Heart left ventricle (tissue), 16 donors: ENCODE measurements around the gene SLC7A6OS. TPM values are rescaled to one million over a fixed set of nuclear protein-coding genes. Genes with fewer than 3 reads are reported as not detected.

Experiments
- ATAC-seq, 4 donors: fragments of 200-7000 bp; cut with Tn5 transposase; one replicate each; pipeline ENCODE4 v1.9.1; 2020 to 2022; ENCODE audit warnings: moderate library complexity in 4 of 4, mild to moderate bottlenecking in 3 of 4, moderate number of reproducible peaks in 1 of 4
- DNase-seq, 5 donors: peaks; one replicate each; pipeline ENCODE4 v3.0.0-alpha.2; 2020
- H3K27ac ChIP-seq, 12 donors: fragments of 200-600 bp; sonication (generic) in 4 of 12; one replicate each; pipeline versions ENCODE4 v1.5.0 to v1.8.0; 2016 to 2022; ENCODE audit warnings: mild to moderate bottlenecking in 2 of 12
- H3K27me3 ChIP-seq, 9 donors: fragments of 200-600 bp; sonication (generic) in 2 of 9; one replicate each; pipeline versions ENCODE4 v1.5.1 to v1.8.0; 2016 to 2022; ENCODE audit warnings: mild to moderate bottlenecking in 3 of 9
- H3K36me3 ChIP-seq, 9 donors: fragments of 200-600 bp; sonication (generic) in 2 of 9; one replicate each; pipeline versions ENCODE4 v1.5.0 to v1.8.0; 2018 to 2022; ENCODE audit warnings: mild to moderate bottlenecking in 2 of 9
- H3K4me1 ChIP-seq, 12 donors: fragments of 200-600 bp; sonication (generic) in 4 of 12; one replicate each; pipeline versions ENCODE4 v1.5.0 to v1.8.0; 2016 to 2022; ENCODE audit warnings: mild to moderate bottlenecking in 3 of 12
- H3K4me3 ChIP-seq, 12 donors: fragments of 200-600 bp; sonication (generic) in 4 of 12; one replicate each; pipeline versions ENCODE4 v1.5.0 to v1.8.0; 2017 to 2022; ENCODE audit warnings: mild to moderate bottlenecking in 9 of 12, moderate library complexity in 4 of 12
- H3K9me3 ChIP-seq, 12 donors: fragments of 200-600 bp; sonication (generic) in 4 of 12; one replicate each; pipeline versions ENCODE4 v1.5.0 to v1.8.0; 2016 to 2022; ENCODE audit warnings: mild to moderate bottlenecking in 1 of 12
- CTCF ChIP-seq, 12 donors: fragments of 200-600 bp; sonication (generic) in 4 of 12; IDR thresholded peaks; one replicate each; pipeline versions ENCODE4 v1.5.0 to v1.8.0; 2018 to 2022; ENCODE audit warnings: antibody characterized with exemption in 12 of 12, mild to moderate bottlenecking in 5 of 12
- POLR2A ChIP-seq, 2 donors: fragments of 450-650 bp; IDR thresholded peaks; one replicate each; pipeline ENCODE4 v1.6.1; 2017; ENCODE audit warnings: antibody characterized with exemption in 2 of 2, mild to moderate bottlenecking in 2 of 2, moderate library complexity in 2 of 2
- WGBS, 4 donors: extraction: QIAGEN DNeasy Blood & Tissue Kit in 2 of 4; methylation state at CpG; one replicate each; pipeline versions ENCODE4 v1.1.5 to v1.1.7; 2013 to 2018; 5-methylcytosine and 5-hydroxymethylcytosine counted together
- intact Hi-C, 10 donors: fragments of 100-400 bp; cut with DNase I; formaldehyde crosslinking; loops; one replicate each; pipeline versions ENCODE4 v1.11.1 to v1.14.2; 2022
- polyA plus RNA-seq, 2 donors: library from polyadenylated mRNA; stranded (reverse); fragments of 200-250 nt; gene quantifications; one replicate each; pipeline ENCODE4 v1.2.3, GENCODE V29; 2013
- total RNA-seq, 9 donors: library from RNA; depleted of rRNA in 2 of 9; stranded (reverse); fragments of >200 nt in 2 of 9; fragmentation: NEBNext Ultra II Directional in 3 of 9; extraction: Animal tissue kit (Norgen Biotek cat#: 25700) in 3 of 9; gene quantifications; one replicate each; pipeline versions ENCODE4 v1.1.0 to v1.2.4, GENCODE V29; 2016 to 2023
- donor health status: ischemic (EF 13 %, LVEDD 7.1; RV severe dilation, severe dysfunction).
- donor health status: healthy with polysubstance abuse.
- donor health status: DM: no; HTN: yes; CAD: no.
- donor health status: DM: no; HTN: no; CAD: no.
- donor health status: ischemic (EF 25% LVEDD 6.9; RV normal size, moderate dysfunction).
- donor health status: ischemic (EF 25% LVEDD 5.7; RV mildly dilated, moderate dysfunction).
- donor health status: healthy.
- donor health status: DM: yes; HTN: yes; CAD: no.
- donor health status: ischemic (EF 35%, LVEDD 5.7; RV mildly dilated, moderate dysfunction).
- donor health status: nonischemic (EF 11% LVEDD 7.7; RV severe dilation, severe dysfunction).
- donor health status: DM: yes; HTN: yes; CAD: no.
- donor health status: PGD.
- donor health status: ischemic (EF 29% LVEDD 5.4; RV normal size, mild dysfunction).
- donor health status: nonischemic (EF 23%, LVEDD 6.1; RV moderate dilation, normal function).

The SLC7A6OS gene
- total and polyA plus RNA-seq, 11 donors = 8.1 to 16.2 (median 10.0) TPM

GRCh38 chr16:68273459-68273858 lies 37.3 kb downstream of the SLC7A6OS start:
- intact Hi-C loops = no loop called here
- Histone ChIP-seq H3K36me3 (peaks cover 0 to 60% (median 35%) of the 10 kb centered on the region in 9 donors), H3K27me3 (no peaks in the 10 kb centered on the region), H3K27ac (peak overlapping the region in 9 of 12 donors; percentile 28 to 100 (median 58)), H3K4me1 (peaks cover 0 to 80% (median 41%) of the 10 kb centered on the region in 12 donors), H3K9me3 (no peaks in the 10 kb centered on the region), H3K4me3 (no peak overlapping the region)
- ATAC-seq (no peak), DNase-seq (no peak)
- WGBS, 4 donors = 79 to 94% (median 88%) methylated on average over 5 of the region's 5 CpGs
- TF ChIP-seq POLR2A (IDR thresholded peaks at IDR 0.05) = no peak
- no peak for TF ChIP-seq CTCF (IDR thresholded peaks at IDR 0.05)

DNA sequence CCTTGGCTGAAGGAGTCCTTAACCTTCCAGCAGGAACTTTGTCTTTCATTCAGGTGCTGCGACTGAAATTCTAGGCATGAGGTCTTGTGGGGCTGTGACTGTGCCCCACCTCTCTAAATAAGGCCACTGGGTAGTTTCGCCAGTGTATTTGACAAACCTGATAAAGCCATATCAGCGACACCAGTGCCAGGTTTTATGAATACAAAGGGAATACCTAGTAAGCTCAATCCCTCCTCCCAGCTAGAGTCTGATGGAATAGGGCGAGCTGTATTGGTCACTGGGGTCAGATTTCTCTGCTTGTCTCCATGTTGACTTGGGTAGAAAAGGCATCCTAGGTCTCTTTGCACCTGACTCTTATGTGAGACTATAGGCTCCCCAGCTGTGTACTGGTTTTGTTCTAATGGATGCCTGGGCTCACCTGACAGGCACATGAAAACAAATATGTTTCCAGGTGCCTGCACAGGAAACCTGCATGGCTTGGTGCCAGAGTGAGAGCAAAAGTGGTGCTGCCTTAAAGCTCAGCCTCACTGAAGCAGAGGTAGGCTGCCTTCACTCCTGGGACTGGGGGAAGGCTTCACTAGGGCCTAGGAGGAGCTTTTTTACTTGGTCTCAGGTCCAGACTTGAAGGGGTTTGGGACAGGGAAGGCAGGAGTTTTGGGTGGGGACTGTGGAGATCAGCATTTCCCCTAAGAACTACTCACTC lies 38.1 kb downstream of the SLC7A6OS start:
- 57 to 87% (median 61%) methylated on average over 4 of the region's 4 CpGs for WGBS, 4 donors
- no peaks in the 10 kb centered on the region for H3K9me3 ChIP-seq
- peak in 1 of 5 donors; percentile 12 for DNase-seq
- ATAC-seq = peak in 1 of 4 donors; percentile 8
- H3K27ac ChIP-seq = peak overlapping the region in 10 of 12 donors; percentile 28 to 100 (median 56)
- H3K27me3 ChIP-seq = no peaks in the 10 kb centered on the region
- TF ChIP-seq CTCF (IDR thresholded peaks at IDR 0.05) (no peak), POLR2A (IDR thresholded peaks at IDR 0.05) (no peak)
- H3K4me3 ChIP-seq = no peak overlapping the region
- intact Hi-C loops = no loop called here
- H3K36me3 ChIP-seq = peaks cover 0 to 55% (median 32%) of the 10 kb centered on the region in 9 donors
- peaks cover 0 to 88% (median 49%) of the 10 kb centered on the region in 12 donors for H3K4me1 ChIP-seq

GRCh38 chr16:68270353-68270752 lies 40.4 kb downstream of the SLC7A6OS start:
- TF ChIP-seq CTCF (IDR thresholded peaks at IDR 0.05) (no peak), POLR2A (IDR thresholded peaks at IDR 0.05) (no peak)
- WGBS, 4 donors = 0 to 75% (median 35%) methylated on average over 1 of the region's 1 CpG
- intact Hi-C loops = no loop called here
- Histone ChIP-seq H3K27me3 (no peaks in the 10 kb centered on the region), H3K36me3 (peaks cover 0 to 48% (median 25%) of the 10 kb centered on the region in 9 donors), H3K4me1 (peaks cover 0 to 93% (median 63%) of the 10 kb centered on the region in 12 donors), H3K4me3 (peak overlapping the region in 1 of 12 donors; percentile 32), H3K9me3 (no peaks in the 10 kb centered on the region), H3K27ac (peak overlapping the region in 7 of 12 donors; percentile 1 to 100 (median 57))
- ATAC-seq (no peak), DNase-seq (no peak)

DNA sequence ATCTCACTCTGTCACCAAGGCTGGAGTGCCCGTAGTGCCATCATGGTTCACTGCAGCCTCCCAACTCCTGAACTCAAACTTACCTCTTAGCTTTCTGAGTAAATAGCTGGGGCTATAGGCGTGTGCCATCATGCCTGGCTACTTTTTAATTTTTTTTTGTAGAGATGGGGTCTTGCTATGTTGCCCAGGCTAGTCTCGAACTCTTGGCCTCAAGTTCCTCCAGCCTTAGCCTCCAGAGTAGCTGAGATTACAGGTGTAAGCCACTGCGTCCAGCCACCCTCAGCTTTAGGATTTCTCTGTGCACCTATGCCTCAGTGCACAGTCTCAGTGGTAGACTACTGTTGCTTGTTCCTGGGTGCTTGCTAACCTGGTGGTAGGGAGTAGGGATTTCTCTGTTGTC lies 41.0 kb downstream of the SLC7A6OS start:
- Histone ChIP-seq H3K27me3 (no peaks in the 10 kb centered on the region), H3K36me3 (peaks cover 0 to 43% (median 22%) of the 10 kb centered on the region in 9 donors), H3K4me1 (peaks cover 0 to 92% (median 60%) of the 10 kb centered on the region in 12 donors), H3K27ac (peak overlapping the region in 8 of 12 donors; percentile 1 to 100 (median 42)), H3K9me3 (no peaks in the 10 kb centered on the region), H3K4me3 (peak overlapping the region in 1 of 12 donors; percentile 32)
- TF ChIP-seq POLR2A (IDR thresholded peaks at IDR 0.05) (no peak), CTCF (IDR thresholded peaks at IDR 0.05) (no peak)
- intact Hi-C loops = no loop called here
- ATAC-seq (no peak), DNase-seq (no peak)
- WGBS, 4 donors = 92 to 96% (median 95%) methylated on average over 4 of the region's 4 CpGs
